NOMO-1 treated with dmso at 0.1 percent for 144 hours (cell line): ENCODE results near the gene POLR2B.
"Not testable (repeated sequence)": the region's sequence is repeated elsewhere in the genome, so short reads cannot be mapped to it uniquely, and the experiment has no call there.

Source experiments
- DNase-seq: peaks from one replicate; lab custom pipeline; 2025; ENCODE audit not compliant: unreplicated experiment; lab: John Stamatoyannopoulos, UW

The POLR2B gene

GRCh38 chr4:56978750-56979303, at the start of gene POLR2B:
Gene POLR2B, plus strand, starts transcription at chr4:56978896. Its CDS starts 90 bp downstream, at chr4:56978986.
- peak; percentile 96 for DNase-seq

GRCh38 chr4:56930638-56931037, 48.1 kb upstream of the POLR2B start:
- DNase-seq, result no peak

GRCh38 chr4:56931924-56932323, 46.8 kb upstream of the POLR2B start:
- no peak for DNase-seq

GRCh38 chr4:56937262-56937661, 41.4 kb upstream of the POLR2B start:
- no peak for DNase-seq

GRCh38 chr4:56939826-56940225, 38.9 kb upstream of the POLR2B start:
- DNase-seq, result not testable (repeated sequence)

GRCh38 chr4:56940403-56940802, 38.3 kb upstream of the POLR2B start:
- no peak for DNase-seq

- no peak for DNase-seq
Measured at GRCh38 chr4:56940971-56941370, 37.7 kb upstream of the POLR2B start.

- DNase-seq, result no peak
Measured at GRCh38 chr4:56941403-56941802, 37.3 kb upstream of the POLR2B start.

- no peak for DNase-seq
Measured at GRCh38 chr4:56953680-56954520, 24.8 kb upstream of the POLR2B start.

GRCh38 chr4:56958111-56958517, 20.6 kb upstream of the POLR2B start:
- DNase-seq, result peak; percentile 92

- no peak for DNase-seq
Measured at GRCh38 chr4:56959100-56959499, 19.6 kb upstream of the POLR2B start.

- DNase-seq, result no peak
Measured at GRCh38 chr4:56961107-56961500, 17.6 kb upstream of the POLR2B start.

GRCh38 chr4:56971383-56971782, 7.3 kb upstream of the POLR2B start:
- DNase-seq, result no peak

- no peak for DNase-seq
Measured at GRCh38 chr4:56972389-56972788, 6.3 kb upstream of the POLR2B start.

- DNase-seq, result no peak
Measured at GRCh38 chr4:56972809-56973208, 5.9 kb upstream of the POLR2B start.

- no peak for DNase-seq
Measured at GRCh38 chr4:56973336-56973735, 5.4 kb upstream of the POLR2B start.

- no peak for DNase-seq
Measured at GRCh38 chr4:56976283-56976836, 2.3 kb upstream of the POLR2B start.

GRCh38 chr4:56976837-56977320, 1.8 kb upstream of the POLR2B start:
- DNase-seq, result peak; percentile 4

- DNase-seq, result peak; percentile 96
Measured at GRCh38 chr4:56977321-56978012, 1.2 kb upstream of the POLR2B start, which contains the start of gene NOA1. Gene NOA1, minus strand, starts transcription at chr4:56977606. Its CDS starts 21 bp downstream, at chr4:56977585.

- DNase-seq, result no peak
Measured at GRCh38 chr4:56979421-56980072, 851 bp downstream of the POLR2B start.

GRCh38 chr4:56981795-56982201, 3.1 kb downstream of the POLR2B start:
- no peak for DNase-seq
